AG10803 (cell line): ENCODE results near the gene CMC2.

Source experiments
- DNase-seq: peaks from one replicate; pipeline ENCODE4 v3.0.0; 2010; ENCODE audit warnings: low read depth
- H3K4me3 ChIP-seq: 2 replicates; pipeline ENCODE4 v1.5.1; 2011; ENCODE audit warnings: mild to moderate bottlenecking, low read length, control low read depth
- TF ChIP-seq, protein P1 (sequence below): conservative IDR thresholded peaks from 2 replicates; pipeline ENCODE4 v1.5.1; 2011; ENCODE audit warnings: mild to moderate bottlenecking, low read length, control low read depth, inconsistent platforms

Gene CMC2

DNA sequence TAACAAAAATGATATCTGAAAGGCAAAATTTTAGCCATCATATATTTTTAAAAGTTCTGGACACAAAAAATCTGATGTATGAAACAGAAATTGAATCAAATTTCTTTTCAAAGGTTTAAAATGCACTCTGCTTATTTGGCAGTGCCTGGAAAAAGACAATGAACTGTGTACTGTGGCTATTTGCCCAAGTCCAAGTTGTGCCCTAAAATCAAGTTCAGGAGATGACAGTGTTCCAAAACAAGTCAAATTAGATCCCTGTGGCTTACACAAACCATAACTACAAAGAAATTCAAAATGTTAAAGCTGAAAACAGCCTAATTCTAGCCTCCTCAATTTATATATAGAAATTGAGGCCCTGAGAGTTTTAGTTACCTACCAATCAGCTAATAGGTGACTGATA is 25.6 kb downstream of the CMC2 start:
- no peak for DNase-seq
- TF ChIP-seq, protein P1, sequence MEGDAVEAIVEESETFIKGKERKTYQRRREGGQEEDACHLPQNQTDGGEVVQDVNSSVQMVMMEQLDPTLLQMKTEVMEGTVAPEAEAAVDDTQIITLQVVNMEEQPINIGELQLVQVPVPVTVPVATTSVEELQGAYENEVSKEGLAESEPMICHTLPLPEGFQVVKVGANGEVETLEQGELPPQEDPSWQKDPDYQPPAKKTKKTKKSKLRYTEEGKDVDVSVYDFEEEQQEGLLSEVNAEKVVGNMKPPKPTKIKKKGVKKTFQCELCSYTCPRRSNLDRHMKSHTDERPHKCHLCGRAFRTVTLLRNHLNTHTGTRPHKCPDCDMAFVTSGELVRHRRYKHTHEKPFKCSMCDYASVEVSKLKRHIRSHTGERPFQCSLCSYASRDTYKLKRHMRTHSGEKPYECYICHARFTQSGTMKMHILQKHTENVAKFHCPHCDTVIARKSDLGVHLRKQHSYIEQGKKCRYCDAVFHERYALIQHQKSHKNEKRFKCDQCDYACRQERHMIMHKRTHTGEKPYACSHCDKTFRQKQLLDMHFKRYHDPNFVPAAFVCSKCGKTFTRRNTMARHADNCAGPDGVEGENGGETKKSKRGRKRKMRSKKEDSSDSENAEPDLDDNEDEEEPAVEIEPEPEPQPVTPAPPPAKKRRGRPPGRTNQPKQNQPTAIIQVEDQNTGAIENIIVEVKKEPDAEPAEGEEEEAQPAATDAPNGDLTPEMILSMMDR, result no peak
- H3K4me3 ChIP-seq, result no peak overlapping the region

DNA sequence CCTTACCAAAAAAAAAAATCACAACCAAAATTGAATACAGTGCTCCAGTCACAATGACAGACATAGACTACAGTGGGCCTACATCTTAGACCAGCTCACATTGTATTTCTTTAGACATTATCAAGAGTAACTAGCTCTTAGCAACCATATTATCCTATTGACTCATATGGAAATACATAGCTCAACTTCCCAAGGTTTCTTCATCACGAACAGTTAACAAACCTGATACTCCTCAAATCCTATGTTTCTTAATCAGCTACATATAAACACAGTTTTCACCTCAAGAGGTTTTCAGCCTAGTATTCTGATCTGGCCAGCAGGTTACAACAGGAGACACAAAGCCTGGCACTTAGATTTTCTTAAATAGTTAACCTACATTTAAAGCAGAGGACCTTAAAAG is 29.7 kb downstream of the CMC2 start:
- no peak for DNase-seq
- H3K4me3 ChIP-seq, result no peak overlapping the region
- TF ChIP-seq, protein P1, result no peak

DNA sequence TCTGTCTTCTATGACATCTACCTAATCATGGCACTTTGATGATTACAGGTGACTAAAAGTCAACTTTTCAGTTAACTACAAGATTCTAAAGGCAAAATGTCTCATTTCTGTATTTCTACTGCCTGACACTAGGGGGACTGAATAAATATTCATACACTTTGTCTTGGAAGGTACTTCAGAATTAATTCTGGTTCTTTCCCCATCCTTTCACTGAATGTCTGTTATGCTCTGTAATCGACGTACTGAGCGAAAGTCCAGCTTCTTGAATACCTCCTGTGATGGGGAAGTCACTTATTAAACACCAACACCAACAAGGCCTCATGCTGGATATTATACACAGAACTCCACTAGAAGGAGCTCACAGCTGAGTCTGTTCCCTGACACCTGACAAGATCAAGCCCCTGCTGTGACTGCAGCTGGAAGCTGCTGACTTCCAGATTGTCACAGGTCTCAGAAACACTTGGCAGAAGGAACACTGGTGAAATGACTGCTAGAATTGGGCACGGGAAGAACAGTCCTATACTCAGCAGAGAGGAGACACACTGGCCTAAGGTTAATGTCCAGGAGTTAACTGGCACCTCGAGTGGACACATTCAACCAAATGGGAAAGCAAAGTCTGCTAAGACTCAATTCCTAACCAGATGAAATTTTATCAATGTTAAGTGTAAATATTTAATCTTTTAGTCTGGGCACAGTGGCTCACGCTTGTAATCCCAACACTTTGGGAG is 31.9 kb downstream of the CMC2 start:
- no peak overlapping the region for H3K4me3 ChIP-seq
- no peak for DNase-seq
- TF ChIP-seq, protein P1, result peak; percentile 50

DNA sequence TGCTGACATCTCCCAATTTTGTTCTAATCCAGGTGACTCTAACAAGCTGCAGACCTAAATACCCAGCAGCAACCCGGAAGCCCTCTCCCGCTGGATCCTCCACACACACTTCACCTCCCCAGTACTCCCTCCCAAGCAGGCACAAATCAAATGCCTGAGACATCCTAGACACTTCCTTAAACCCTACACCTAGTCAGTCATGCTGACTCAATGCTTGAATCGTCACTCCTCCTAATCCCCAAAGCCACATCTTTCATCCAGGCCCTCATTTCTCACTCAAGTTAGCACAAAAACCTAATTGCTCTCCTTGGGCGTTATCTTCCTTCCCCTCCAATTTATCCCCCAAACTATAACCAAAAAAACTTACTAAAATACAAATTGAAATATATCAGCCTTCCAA is 32.7 kb downstream of the CMC2 start:
- no peak for DNase-seq
- TF ChIP-seq, protein P1, result no peak
- no peak overlapping the region for H3K4me3 ChIP-seq

DNA sequence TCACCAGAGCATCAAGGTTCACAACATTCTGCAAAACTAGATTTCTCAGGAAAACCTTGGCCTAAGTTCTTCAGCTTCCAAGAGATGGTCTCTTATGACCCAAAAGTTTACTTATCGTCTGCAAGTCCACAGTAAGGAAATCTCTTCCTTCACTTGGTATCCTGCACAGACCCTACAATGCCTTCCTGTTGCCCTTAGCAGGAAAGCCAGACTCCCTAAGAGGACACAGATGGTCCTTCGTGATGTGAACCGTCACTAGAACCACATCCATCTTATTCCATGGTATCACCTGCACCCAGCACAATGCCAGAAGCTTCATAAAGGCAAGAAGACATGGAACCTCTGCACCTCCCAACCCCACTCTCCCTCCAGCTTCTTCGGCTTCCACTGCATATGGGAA is 34.1 kb downstream of the CMC2 start:
- no peak overlapping the region for H3K4me3 ChIP-seq
- DNase-seq, result no peak
- TF ChIP-seq, protein P1, result no peak

DNA sequence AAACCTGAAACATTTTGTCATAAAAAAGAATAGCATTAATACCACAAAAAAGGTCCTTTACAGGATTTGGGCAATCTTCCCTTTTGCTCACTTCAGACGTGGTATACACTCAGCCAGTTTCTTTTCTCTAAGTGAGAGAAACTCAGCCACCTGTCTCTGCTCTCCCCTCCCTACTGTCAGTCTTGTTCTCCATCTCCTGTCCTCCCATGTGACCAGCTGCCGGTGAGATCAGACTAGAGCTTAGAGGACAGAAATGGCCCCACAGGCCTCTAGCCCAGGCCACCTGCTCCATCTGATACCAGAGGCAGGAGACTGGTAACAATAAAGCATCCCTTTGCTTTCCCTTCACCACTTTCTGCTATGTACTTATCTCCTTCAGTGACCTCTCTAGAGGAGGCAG is 34.9 kb downstream of the CMC2 start:
- TF ChIP-seq, protein P1, result no peak
- DNase-seq, result no peak
- no peak overlapping the region for H3K4me3 ChIP-seq

DNA sequence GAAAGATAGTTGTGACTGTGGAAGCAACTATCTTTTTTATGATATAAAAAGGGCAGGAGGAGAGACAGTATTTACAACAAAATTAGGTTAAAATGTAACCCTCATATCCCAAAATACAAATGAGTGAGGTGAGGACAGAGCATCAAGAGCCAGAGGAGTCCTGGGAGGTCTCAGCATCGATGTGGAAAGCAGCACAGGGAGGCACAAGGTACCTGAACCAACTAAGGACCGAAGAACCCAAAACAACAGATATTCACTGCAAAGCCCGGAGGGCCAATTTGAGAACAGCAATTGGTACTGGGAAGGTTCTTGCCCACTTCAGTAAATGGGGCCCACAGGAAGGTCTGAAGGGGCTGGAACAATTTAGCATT is 37.6 kb downstream of the CMC2 start:
- TF ChIP-seq, protein P1, result no peak
- no peak for DNase-seq
- H3K4me3 ChIP-seq, result no peak overlapping the region
